ENCODE results near the gene COMMD1.

GRCh38 chr2:61994531-61994930 is 89.1 kb downstream of the COMMD1 start:
- TF ChIP-seq, protein P1, sequence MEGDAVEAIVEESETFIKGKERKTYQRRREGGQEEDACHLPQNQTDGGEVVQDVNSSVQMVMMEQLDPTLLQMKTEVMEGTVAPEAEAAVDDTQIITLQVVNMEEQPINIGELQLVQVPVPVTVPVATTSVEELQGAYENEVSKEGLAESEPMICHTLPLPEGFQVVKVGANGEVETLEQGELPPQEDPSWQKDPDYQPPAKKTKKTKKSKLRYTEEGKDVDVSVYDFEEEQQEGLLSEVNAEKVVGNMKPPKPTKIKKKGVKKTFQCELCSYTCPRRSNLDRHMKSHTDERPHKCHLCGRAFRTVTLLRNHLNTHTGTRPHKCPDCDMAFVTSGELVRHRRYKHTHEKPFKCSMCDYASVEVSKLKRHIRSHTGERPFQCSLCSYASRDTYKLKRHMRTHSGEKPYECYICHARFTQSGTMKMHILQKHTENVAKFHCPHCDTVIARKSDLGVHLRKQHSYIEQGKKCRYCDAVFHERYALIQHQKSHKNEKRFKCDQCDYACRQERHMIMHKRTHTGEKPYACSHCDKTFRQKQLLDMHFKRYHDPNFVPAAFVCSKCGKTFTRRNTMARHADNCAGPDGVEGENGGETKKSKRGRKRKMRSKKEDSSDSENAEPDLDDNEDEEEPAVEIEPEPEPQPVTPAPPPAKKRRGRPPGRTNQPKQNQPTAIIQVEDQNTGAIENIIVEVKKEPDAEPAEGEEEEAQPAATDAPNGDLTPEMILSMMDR (IDR thresholded peaks at IDR 0.05; ENCODE audit: extremely low read depth in 1 of 2, insufficient read depth in 1 of 2, low read depth in 1 of 2, low read length in 2 of 2) = no peak
- no peak for TF ChIP-seq POLR2A (IDR thresholded peaks at IDR 0.05; ENCODE audit: low read depth, low read length)
- TF ChIP-seq POLR2AphosphoS5 (IDR thresholded peaks at IDR 0.05; ENCODE audit: insufficient read depth, low read depth, low read length) = no peak
- TF ChIP-seq EZH2 (IDR thresholded peaks at IDR 0.05; ENCODE audit: borderline replicate concordance, low read depth, low read length, severe bottlenecking) = no peak
- TF ChIP-seq JUN (IDR thresholded peaks at IDR 0.05; ENCODE audit: borderline replicate concordance, insufficient read depth, insufficient read length, low read depth) = no peak
- no peak for TF ChIP-seq GATA2 (IDR thresholded peaks at IDR 0.05; ENCODE audit: insufficient read depth, insufficient read length, low read depth, low read length)
- TF ChIP-seq, protein P2, sequence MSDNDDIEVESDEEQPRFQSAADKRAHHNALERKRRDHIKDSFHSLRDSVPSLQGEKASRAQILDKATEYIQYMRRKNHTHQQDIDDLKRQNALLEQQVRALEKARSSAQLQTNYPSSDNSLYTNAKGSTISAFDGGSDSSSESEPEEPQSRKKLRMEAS (IDR thresholded peaks at IDR 0.05; ENCODE audit: insufficient read depth, insufficient read length) = no peak
- TF ChIP-seq MYC (IDR thresholded peaks at IDR 0.05; ENCODE audit: low read depth, low read length) = no peak
